Transverse colon (tissue), 4 donors: ENCODE measurements around the gene FAM13A. TPM values are rescaled to one million over a fixed set of nuclear protein-coding genes. Genes with fewer than 3 reads are reported as not detected.

ENCODE experiments used
- DNase-seq: peaks from one replicate; pipeline ENCODE4 v3.0.0-alpha.2; 2019
- H3K27ac ChIP-seq, 4 donors: fragments of 200-600 bp; sonication (generic); 2 replicates each; pipeline ENCODE4 v1.5.1; 2016 to 2018; ENCODE audit warnings: inconsistent platforms in 4 of 4
- H3K27me3 ChIP-seq: fragments of 200-600 bp; sonication (generic); 2 replicates; pipeline ENCODE4 v1.5.1; 2017; ENCODE audit warnings: inconsistent platforms
- H3K36me3 ChIP-seq, 4 donors: fragments of 200-600 bp; sonication (generic); 2 replicates each; pipeline ENCODE4 v1.5.1; 2017 to 2019; ENCODE audit warnings: inconsistent platforms in 4 of 4
- H3K4me1 ChIP-seq, 4 donors: fragments of 200-600 bp; sonication (generic); 2 replicates each; pipeline ENCODE4 v1.5.1; 2017 to 2020; ENCODE audit warnings: inconsistent platforms in 4 of 4
- H3K4me3 ChIP-seq, 4 donors: fragments of 200-600 bp; sonication (generic); 1 replicate in 1 of 4; 2 replicates in 3 of 4; pipeline versions ENCODE4 v1.5.1 to v1.6.1; 2017 to 2019; ENCODE audit warnings: inconsistent platforms in 4 of 4
- H3K9me3 ChIP-seq, 2 donors: fragments of 200-600 bp; sonication (generic); 2 replicates each; pipeline ENCODE4 v1.5.1; 2017 to 2019; ENCODE audit warnings: inconsistent platforms in 2 of 2
- CTCF ChIP-seq, 5 experiments: fragments of 200-600 bp in 3 of 5; fragments of 450-650 bp in 2 of 5; sonication (generic) in 3 of 5; IDR thresholded peaks; 1 replicate in 2 of 5; 2 replicates in 3 of 5; pipeline ENCODE4 v1.5.1; 2016 to 2017; ENCODE audit warnings: antibody characterized with exemption in 5 of 5, inconsistent platforms in 3 of 5, mild to moderate bottlenecking in 2 of 5, moderate library complexity in 1 of 5
- EP300 ChIP-seq: sonication (generic); formaldehyde crosslinking; IDR thresholded peaks from one replicate; pipeline ENCODE4 v1.6.1; 2017; ENCODE audit warnings: antibody characterized with exemption, low read depth
- POLR2A ChIP-seq: fragments of 450-650 bp; IDR thresholded peaks from one replicate; pipeline ENCODE4 v1.6.1; 2016; ENCODE audit warnings: antibody characterized with exemption, mild to moderate bottlenecking, moderate library complexity
- POLR2AphosphoS5 ChIP-seq, 3 donors: sonication (generic); formaldehyde crosslinking; IDR thresholded peaks; one replicate each; pipeline ENCODE4 v1.6.1; 2016; ENCODE audit warnings: antibody characterized with exemption in 3 of 3
- WGBS, 2 donors: methylation state at CpG; one replicate each; pipeline ENCODE4 v1.1.5; 2018; ENCODE audit warnings: low coverage in 1 of 2; 5-methylcytosine and 5-hydroxymethylcytosine counted together
- in situ Hi-C, 4 donors: fragments of 200-750 bp; cut with MboI; loops; one replicate each; pipeline versions ENCODE4 v1.15.0 to v1.15.1; 2017; ENCODE audit warnings: low sequenced_read_pairs in 3 of 4, low pct_ligation_motif_present in 1 of 4, low pct_unique_long_range_greater_than_20kb in 1 of 4
- intact Hi-C: fragments of 100-400 bp; cut with DNase I; formaldehyde crosslinking; loops from one replicate; pipeline ENCODE4 v1.15.1; 2023; ENCODE audit warnings: low total_unique reads
- total RNA-seq, 4 donors: library from RNA; depleted of rRNA; stranded (reverse); fragments of >200 nt; gene quantifications; one replicate each; pipeline ENCODE4 v1.1.0, GENCODE V29; 2016

FAM13A gene
- total RNA-seq, 4 donors from 2014 or later = 57.6 to 88.6 (median 67.6) TPM

GRCh38 chr4:88761342-88761741 is 295.6 kb downstream of the FAM13A start:
- H3K4me1 ChIP-seq = no peaks in the 10 kb centered on the region
- 74 to 82% methylated on average over 3 of the region's 3 CpGs for WGBS, 2 donors
- no peak for DNase-seq

GRCh38 chr4:88759895-88760290 is 297.1 kb downstream of the FAM13A start:
- Histone ChIP-seq H3K27me3 (no peaks in the 10 kb centered on the region), H3K4me3 (no peak overlapping the region), H3K4me1 (no peaks in the 10 kb centered on the region), H3K36me3 (peaks cover 0 to 6% (median 3%) of the 10 kb centered on the region in 4 donors), H3K9me3 (no peaks in the 10 kb centered on the region), H3K27ac (no peak overlapping the region)
- TF ChIP-seq POLR2AphosphoS5 (IDR thresholded peaks at IDR 0.05) (no peak), POLR2A (no peak), EP300 (no peak), CTCF (IDR thresholded peaks at IDR 0.05) (no peak)
- intact Hi-C loops = no loop called here
- in situ Hi-C loops = no loop called here
- DNase-seq = no peak
- 45 to 77% methylated on average over 2 of the region's 2 CpGs for WGBS, 2 donors

More at GRCh38 chr4:88761342-88761741, 295.6 kb downstream of the FAM13A start:
- H3K27ac ChIP-seq = no peak overlapping the region
- no peak for TF ChIP-seq POLR2A
- TF ChIP-seq CTCF (IDR thresholded peaks at IDR 0.05) = no peak
- TF ChIP-seq EP300 = no peak
- no peak for TF ChIP-seq POLR2AphosphoS5 (IDR thresholded peaks at IDR 0.05)
- in situ Hi-C loops (no loop called here), intact Hi-C loops (no loop called here)
- no peaks in the 10 kb centered on the region for H3K9me3 ChIP-seq
- H3K4me3 ChIP-seq = no peak overlapping the region
- H3K27me3 ChIP-seq = no peaks in the 10 kb centered on the region
- H3K36me3 ChIP-seq = peaks cover 0 to 6% (median 1%) of the 10 kb centered on the region in 4 donors

- Histone ChIP-seq H3K4me1 (no peaks in the 10 kb centered on the region), H3K27ac (no peak overlapping the region), H3K36me3 (peaks cover 0 to 6% (median 3%) of the 10 kb centered on the region in 4 donors), H3K4me3 (no peak overlapping the region), H3K9me3 (no peaks in the 10 kb centered on the region), H3K27me3 (no peaks in the 10 kb centered on the region)
- WGBS, 2 donors = 74% methylated on average over 5 to 12 of the region's 12 CpGs
- no peak for DNase-seq
- in situ Hi-C loops = no loop called here
- no peak for TF ChIP-seq POLR2AphosphoS5 (IDR thresholded peaks at IDR 0.05)
- TF ChIP-seq EP300 = no peak
- no peak for TF ChIP-seq CTCF (IDR thresholded peaks at IDR 0.05)
- no peak for TF ChIP-seq POLR2A
- intact Hi-C loops = no loop called here
These were observed 297.7 kb downstream of the FAM13A start for GRCh38 chr4:88759039-88759894.

GRCh38 chr4:88758264-88758663 is 298.7 kb downstream of the FAM13A start:
- in situ Hi-C loops = no loop called here

More at GRCh38 chr4:88758264-88758663, 298.7 kb downstream of the FAM13A start:
- Histone ChIP-seq H3K4me1 (no peaks in the 10 kb centered on the region), H3K36me3 (peaks cover 0 to 6% (median 3%) of the 10 kb centered on the region in 4 donors), H3K4me3 (no peak overlapping the region), H3K27me3 (no peaks in the 10 kb centered on the region), H3K9me3 (no peaks in the 10 kb centered on the region), H3K27ac (no peak overlapping the region)
- TF ChIP-seq POLR2AphosphoS5 (IDR thresholded peaks at IDR 0.05) = no peak
- no peak for TF ChIP-seq CTCF (IDR thresholded peaks at IDR 0.05)
- WGBS, 2 donors = 63 to 87% methylated on average over 7 to 8 of the region's 8 CpGs
- intact Hi-C loops = no loop called here
- DNase-seq = no peak
